ENCODE data around the gene CRKL. TPM values are rescaled to one million over a fixed set of nuclear protein-coding genes. Genes with fewer than 3 reads are reported as not detected.
"Not testable (repeated sequence)": the region's sequence is repeated elsewhere in the genome, so short reads cannot be mapped to it uniquely, and the experiment has no call there.

The CRKL gene
- total RNA-seq, 1 experiment from 2014 or later: 82.7 TPM

DNA sequence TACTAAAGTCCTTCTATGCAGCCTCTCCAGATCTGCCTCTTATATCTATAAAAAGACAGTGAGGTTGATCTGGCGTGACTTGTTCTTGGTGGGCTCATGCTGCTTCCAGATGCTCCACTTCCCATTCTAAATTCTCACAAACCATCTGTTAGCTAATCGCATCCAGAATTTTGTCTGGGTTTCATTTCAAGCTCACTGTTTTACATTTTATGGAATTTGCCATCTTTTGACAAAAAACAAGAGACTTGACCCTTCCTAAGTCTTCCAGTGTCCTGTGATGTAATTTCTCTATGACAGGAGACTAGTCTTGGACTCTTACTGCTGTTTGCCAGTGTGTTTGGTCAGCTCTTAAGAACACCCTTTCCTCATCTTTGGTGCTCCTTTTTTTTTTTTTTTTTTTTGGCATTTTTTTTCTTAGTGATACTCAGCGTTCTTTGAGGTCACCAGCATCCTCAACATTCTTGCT lies 23.0 kb downstream of the CRKL start:
- Mint-ChIP-seq H3K4me1 (ENCODE audit: low read depth, unreplicated experiment) (peaks cover 31% of the 10 kb centered on the region), H3K9me3 (ENCODE audit: unreplicated experiment) (no peaks in the 10 kb centered on the region), H3K27ac (ENCODE audit: unreplicated experiment) (no peak overlapping the region), H3K4me3 (ENCODE audit: unreplicated experiment) (no peak overlapping the region), H3K27me3 (ENCODE audit: insufficient read depth, unreplicated experiment) (no peaks in the 10 kb centered on the region), H3K36me3 (ENCODE audit: insufficient read depth, unreplicated experiment) (peaks cover 66% of the 10 kb centered on the region)
- intact Hi-C loops (cut with micrococcal nuclease; ENCODE audit: unreplicated experiment): no loop called here
- BruUV-seq (replicated peaks): no TSS peak
- Histone ChIP-seq H3K4me3 (ENCODE audit: low read depth, low read length) (no peak overlapping the region), H3K36me3 (ENCODE audit: control insufficient read depth, insufficient read depth, low read length) (no peaks in the 10 kb centered on the region), H3K4me1 (peaks cover 22% of the 10 kb centered on the region), H3K9me3 (no peaks in the 10 kb centered on the region), H3K27me3 (replicated peaks; ENCODE audit: control insufficient read depth, insufficient read depth, low read length) (no peaks in the 10 kb centered on the region)
- ChIA-PET POLR2A (no interaction called here), CTCF (interaction anchor here (0.6 kb wide), 1 partner anchor 55 kb away, joined by 4 read pairs; no protein-coding TSS in a partner anchor)
- TF ChIP-seq, protein P1, sequence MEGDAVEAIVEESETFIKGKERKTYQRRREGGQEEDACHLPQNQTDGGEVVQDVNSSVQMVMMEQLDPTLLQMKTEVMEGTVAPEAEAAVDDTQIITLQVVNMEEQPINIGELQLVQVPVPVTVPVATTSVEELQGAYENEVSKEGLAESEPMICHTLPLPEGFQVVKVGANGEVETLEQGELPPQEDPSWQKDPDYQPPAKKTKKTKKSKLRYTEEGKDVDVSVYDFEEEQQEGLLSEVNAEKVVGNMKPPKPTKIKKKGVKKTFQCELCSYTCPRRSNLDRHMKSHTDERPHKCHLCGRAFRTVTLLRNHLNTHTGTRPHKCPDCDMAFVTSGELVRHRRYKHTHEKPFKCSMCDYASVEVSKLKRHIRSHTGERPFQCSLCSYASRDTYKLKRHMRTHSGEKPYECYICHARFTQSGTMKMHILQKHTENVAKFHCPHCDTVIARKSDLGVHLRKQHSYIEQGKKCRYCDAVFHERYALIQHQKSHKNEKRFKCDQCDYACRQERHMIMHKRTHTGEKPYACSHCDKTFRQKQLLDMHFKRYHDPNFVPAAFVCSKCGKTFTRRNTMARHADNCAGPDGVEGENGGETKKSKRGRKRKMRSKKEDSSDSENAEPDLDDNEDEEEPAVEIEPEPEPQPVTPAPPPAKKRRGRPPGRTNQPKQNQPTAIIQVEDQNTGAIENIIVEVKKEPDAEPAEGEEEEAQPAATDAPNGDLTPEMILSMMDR (IDR thresholded peaks at IDR 0.05; ENCODE audit: insufficient read depth in 1 of 2, low read depth in 1 of 2, low read length in 1 of 2, severe bottlenecking in 1 of 2, unreplicated experiment in 1 of 2): no peak
- DNase-seq: no peak

DNA sequence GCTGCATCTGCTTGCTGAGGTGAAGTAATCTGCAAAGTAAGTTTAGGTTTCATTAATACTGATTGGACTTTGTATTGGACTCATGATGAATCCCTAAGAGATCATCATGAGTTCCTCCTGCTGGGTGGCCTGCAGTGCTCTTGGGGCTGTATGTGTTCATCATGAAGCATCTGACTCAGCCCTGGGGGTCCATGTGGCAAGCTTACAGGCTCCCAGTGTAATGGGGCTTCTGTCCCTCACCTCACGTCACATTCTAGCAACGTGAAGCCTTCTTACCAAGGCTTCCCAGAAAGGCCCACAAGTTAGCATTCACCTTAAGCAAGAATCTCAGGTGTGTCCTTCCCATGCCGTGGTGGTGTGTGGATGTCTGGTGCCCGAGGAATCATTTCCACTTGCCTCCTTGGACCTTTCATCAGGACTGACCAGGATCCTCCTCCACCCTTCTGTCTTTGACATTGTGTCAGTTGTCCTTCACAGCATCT lies 23.7 kb downstream of the CRKL start:
- no peak overlapping the region for H3K4me3 Mint-ChIP-seq (ENCODE audit: unreplicated experiment)
- no peak overlapping the region for H3K27ac Mint-ChIP-seq (ENCODE audit: unreplicated experiment)
- H3K9me3 ChIP-seq: no peaks in the 10 kb centered on the region
- POLR2A ChIA-PET: no interaction called here
- H3K27me3 Mint-ChIP-seq (ENCODE audit: insufficient read depth, unreplicated experiment): no peaks in the 10 kb centered on the region
- BruUV-seq (replicated peaks): no TSS peak
- no peaks in the 10 kb centered on the region for H3K9me3 Mint-ChIP-seq (ENCODE audit: unreplicated experiment)
- no peaks in the 10 kb centered on the region for H3K27me3 ChIP-seq (replicated peaks; ENCODE audit: control insufficient read depth, insufficient read depth, low read length)
- H3K36me3 ChIP-seq (ENCODE audit: control insufficient read depth, insufficient read depth, low read length): no peaks in the 10 kb centered on the region
- peaks cover 21% of the 10 kb centered on the region for H3K4me1 ChIP-seq
- intact Hi-C loops (cut with micrococcal nuclease; ENCODE audit: unreplicated experiment): no loop called here
- TF ChIP-seq, protein P1 (IDR thresholded peaks at IDR 0.05; ENCODE audit: insufficient read depth in 1 of 2, low read depth in 1 of 2, low read length in 1 of 2, severe bottlenecking in 1 of 2, unreplicated experiment in 1 of 2): no peak
- H3K36me3 Mint-ChIP-seq (ENCODE audit: insufficient read depth, unreplicated experiment): peaks cover 60% of the 10 kb centered on the region
- no peak for DNase-seq
- CTCF ChIA-PET: no interaction called here
- H3K4me1 Mint-ChIP-seq (ENCODE audit: low read depth, unreplicated experiment): peaks cover 35% of the 10 kb centered on the region
- no peak overlapping the region for H3K4me3 ChIP-seq (ENCODE audit: low read depth, low read length)

DNA sequence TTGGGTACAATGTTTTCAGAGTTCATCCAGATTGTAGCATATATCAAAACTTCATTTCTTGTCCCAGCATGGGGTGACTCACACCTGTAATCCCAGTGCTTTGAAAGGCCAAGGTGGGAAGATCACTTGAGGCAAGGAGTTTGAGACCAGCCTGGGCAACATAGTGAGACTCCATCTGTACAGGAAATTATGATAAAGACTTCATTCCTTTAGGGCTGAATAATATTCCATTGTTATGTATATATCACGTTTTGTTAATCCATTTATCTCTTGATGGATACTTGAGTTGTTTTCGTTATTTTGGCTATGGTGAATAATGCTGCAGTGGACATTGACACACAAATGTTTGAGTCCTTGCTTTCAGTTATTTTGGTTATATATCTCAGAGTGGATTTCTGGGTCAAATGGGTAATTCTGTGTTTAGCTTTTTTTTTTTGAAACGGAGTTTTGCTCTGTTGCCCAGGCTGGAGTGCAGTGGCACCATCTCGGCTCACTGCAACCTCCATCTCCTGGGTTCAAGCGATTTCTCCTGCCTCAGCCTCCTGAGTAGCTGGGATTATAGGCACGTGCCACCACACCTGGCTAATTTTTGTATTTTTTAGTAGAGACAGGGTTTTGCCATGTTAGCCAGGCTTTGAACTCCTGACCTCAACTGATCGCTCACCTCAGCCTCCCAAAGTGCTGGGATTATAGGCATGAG lies 25.1 kb downstream of the CRKL start:
- H3K27me3 Mint-ChIP-seq (ENCODE audit: insufficient read depth, unreplicated experiment); H3K27me3 ChIP-seq (replicated peaks; ENCODE audit: control insufficient read depth, insufficient read depth, low read length); H3K27ac Mint-ChIP-seq (ENCODE audit: unreplicated experiment); intact Hi-C loops (cut with micrococcal nuclease; ENCODE audit: unreplicated experiment); H3K36me3 ChIP-seq (ENCODE audit: control insufficient read depth, insufficient read depth, low read length); BruUV-seq (replicated peaks); H3K9me3 Mint-ChIP-seq (ENCODE audit: unreplicated experiment); H3K4me3 ChIP-seq (ENCODE audit: low read depth, low read length); DNase-seq; POLR2A ChIA-PET; H3K9me3 ChIP-seq; H3K4me1 ChIP-seq; H3K4me3 Mint-ChIP-seq (ENCODE audit: unreplicated experiment): not testable (repeated sequence)
- CTCF ChIA-PET: interaction anchor here (0.6 kb wide), 1 partner anchor 122 kb away, joined by 5 read pairs; no protein-coding TSS in a partner anchor
- Mint-ChIP-seq H3K36me3 (ENCODE audit: insufficient read depth, unreplicated experiment) (peaks cover 57% of the 10 kb centered on the region), H3K4me1 (ENCODE audit: low read depth, unreplicated experiment) (peaks cover 29% of the 10 kb centered on the region)
